Measurements from ENCODE around the gene CEPT1.

CEPT1 gene

DNA sequence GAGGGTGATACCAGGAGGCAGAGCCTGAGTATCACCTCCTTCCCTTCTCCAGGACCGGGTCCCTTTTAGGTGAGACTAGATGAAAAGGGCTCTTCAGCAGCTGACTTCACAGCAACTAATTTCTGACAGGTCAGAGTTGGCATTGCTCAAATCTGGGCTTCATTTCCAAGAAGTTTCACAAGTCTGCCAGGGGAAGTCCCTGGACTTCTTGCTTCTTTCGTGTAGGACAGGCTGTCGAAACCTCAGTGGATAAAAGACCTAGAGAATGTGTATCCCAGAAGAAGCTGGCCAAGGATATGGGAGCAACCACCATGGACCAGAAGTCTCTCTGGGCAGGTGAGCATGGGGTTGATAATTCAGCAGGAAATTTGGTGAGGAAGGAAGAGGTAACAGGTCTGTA, 87.4 kb downstream of the CEPT1 start, which contains the start of gene CHI3L2:
CHI3L2 (plus strand) TSS at position 280 of the 400 bp plus-strand sequence; CDS start at position 297, 17 bp downstream.
- DNase-seq (ENCODE audit: low read depth in 2 of 2): no peak

DNA sequence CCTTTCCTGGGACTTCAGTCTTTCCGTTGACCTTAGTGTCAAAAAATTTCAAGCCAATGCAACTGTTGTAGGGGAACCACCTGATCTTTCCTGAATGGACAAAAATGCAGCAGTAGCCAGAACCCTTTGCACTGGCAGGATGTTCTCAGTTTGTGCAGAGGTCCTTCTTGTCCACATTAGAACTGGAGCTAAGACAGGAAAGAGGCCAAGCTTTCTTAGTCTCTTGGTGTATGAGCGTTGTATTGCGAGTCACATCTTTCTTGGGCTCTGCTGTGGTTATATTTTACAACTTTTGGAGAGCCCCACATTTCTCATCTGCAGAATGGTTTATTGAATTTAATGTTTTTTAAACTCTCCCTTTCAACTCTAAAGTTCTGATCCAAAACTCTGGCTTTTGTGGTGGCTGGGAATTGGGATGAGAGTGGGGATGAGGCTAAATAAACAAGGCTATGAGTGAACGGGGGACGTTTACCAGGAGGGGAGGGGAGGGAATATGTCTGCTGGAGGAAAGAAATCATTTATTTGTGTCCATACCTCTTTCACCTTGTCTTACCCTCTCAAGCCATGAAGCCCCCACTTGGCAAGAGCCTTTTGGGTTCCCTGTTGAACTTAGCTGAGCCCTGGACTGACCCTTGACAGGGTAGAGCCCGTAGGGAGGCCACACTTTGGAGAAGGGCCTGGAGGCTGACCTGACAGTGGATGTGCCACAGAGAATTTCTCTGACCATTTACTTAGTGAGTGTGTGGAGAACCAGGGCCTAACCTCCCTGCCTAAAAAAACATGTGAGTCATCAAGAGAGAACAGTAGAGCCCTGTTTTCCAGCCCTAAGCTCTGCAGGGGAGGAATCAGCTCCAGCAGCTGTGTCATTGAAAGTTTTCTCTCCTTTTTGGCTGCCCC, 88.1 kb downstream of the CEPT1 start:
- no peak for DNase-seq (ENCODE audit: low read depth in 2 of 2)

DNA sequence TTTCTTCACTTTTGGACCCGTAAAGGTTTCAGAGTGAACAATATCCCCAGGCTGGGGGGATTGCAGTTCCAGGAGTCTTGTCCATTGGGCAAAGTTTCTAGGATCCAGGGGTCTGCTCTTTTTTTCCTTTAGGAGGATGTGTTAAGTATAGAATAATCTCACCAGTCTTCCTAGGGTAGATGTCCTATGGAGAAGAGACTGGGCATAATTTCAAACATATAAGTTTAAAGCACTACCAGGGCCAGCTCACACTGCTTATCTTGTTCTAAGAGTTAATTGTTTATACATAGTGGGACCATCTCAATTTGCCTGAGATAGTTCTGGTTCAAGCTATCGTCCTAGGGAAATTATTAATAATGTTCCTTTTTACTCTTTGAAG, 88.7 kb downstream of the CEPT1 start:
- DNase-seq (ENCODE audit: low read depth in 2 of 2): no peak

GRCh38 chr1:111232134-111232533, 92.1 kb downstream of the CEPT1 start:
- DNase-seq (ENCODE audit: low read depth in 2 of 2): no peak

GRCh38 chr1:111234258-111234657, 94.2 kb downstream of the CEPT1 start:
- no peak for DNase-seq (ENCODE audit: low read depth in 2 of 2)
